AG09319 (cell line): Measurements from ENCODE around the gene CEP85.

Experiments
- DNase-seq: peaks from one replicate; pipeline ENCODE4 v3.0.0-alpha.2; 2010; ENCODE audit warnings: low read depth; ENCODE audit errors: extremely low read depth
- CTCF ChIP-seq: IDR thresholded peaks from 2 replicates; pipeline ENCODE4 v1.5.1; 2011; ENCODE audit warnings: low read depth, mild to moderate bottlenecking, inconsistent platforms, low read length, moderate library complexity

The CEP85 gene

GRCh38 chr1:26269198-26269550, 35.2 kb downstream of the CEP85 start:
- no peak for TF ChIP-seq CTCF
- no peak for DNase-seq

GRCh38 chr1:26274801-26275425, 40.9 kb downstream of the CEP85 start:
- no peak for TF ChIP-seq CTCF
- DNase-seq: no peak

GRCh38 chr1:26275580-26276431, 41.8 kb downstream of the CEP85 start:
- TF ChIP-seq CTCF: peak; percentile 71

GRCh38 chr1:26276432-26276838, 42.4 kb downstream of the CEP85 start:
- no peak for DNase-seq
- no peak for TF ChIP-seq CTCF

More at GRCh38 chr1:26275580-26276431, 41.8 kb downstream of the CEP85 start:
- DNase-seq: peak; percentile 84

- TF ChIP-seq CTCF: no peak
- no peak for DNase-seq
Measured at GRCh38 chr1:26277261-26277661, 43.3 kb downstream of the CEP85 start.

- no peak for DNase-seq
- no peak for TF ChIP-seq CTCF
Measured at GRCh38 chr1:26277719-26278118, 43.7 kb downstream of the CEP85 start.

- no peak for DNase-seq
- no peak for TF ChIP-seq CTCF
Measured at GRCh38 chr1:26278303-26278702, 44.3 kb downstream of the CEP85 start.
